Uterus (tissue), 2 donors: ENCODE results near the gene FAM184A.

Source experiments
- CTCF ChIP-seq, 4 experiments: fragments of 200-600 bp in 2 of 4; fragments of 450-650 bp in 2 of 4; sonication (generic) in 2 of 4; IDR thresholded peaks; one replicate each; pipeline ENCODE4 v1.5.1; 2016 to 2019; ENCODE audit warnings: antibody characterized with exemption in 4 of 4, mild to moderate bottlenecking in 2 of 4, moderate library complexity in 1 of 4
- POLR2A ChIP-seq, 2 donors: fragments of 450-650 bp; IDR thresholded peaks; one replicate each; pipeline ENCODE4 v1.6.1; 2016; ENCODE audit warnings: antibody characterized with exemption in 2 of 2, mild to moderate bottlenecking in 1 of 2, moderate library complexity in 1 of 2

- TF ChIP-seq CTCF (IDR thresholded peaks at IDR 0.05) (no peak), POLR2A (IDR thresholded peaks at IDR 0.05) (no peak)
Observed at GRCh38 chr6:119027465-119027864, 51.0 kb downstream of the FAM184A start.
